Caco-2 (cell line): ENCODE data around the gene NRP2. TPM values are rescaled to one million over a fixed set of nuclear protein-coding genes. Genes with fewer than 3 reads are reported as not detected.

Experiments used
- BruUV-seq: library from RNA; stranded (reverse); fragments of 400-500 nt; replicated peaks from 2 replicates; lab custom pipeline; 2021; lab: Mats Ljungman, UMichigan
- CTCF ChIA-PET: fragments of 300-600 bp; sonication (Branson Sonifier 250); formaldehyde crosslinking; loops from one replicate; lab custom pipeline; 2022; ENCODE audit warnings: antibody characterized with exemption; lab: Charles Lee
- POLR2A ChIA-PET: fragments of 300-600 bp; sonication (Branson Sonifier 250); formaldehyde crosslinking; loops from one replicate; lab custom pipeline; 2022; ENCODE audit warnings: antibody characterized with exemption; lab: Charles Lee
- DNase-seq, 2 experiments: peaks; one replicate each; pipeline versions ENCODE4 v3.0.0 to v3.0.0-alpha.2; 2020 to 2022
- H3K27me3 ChIP-seq: replicated peaks from 2 replicates; pipeline ENCODE4 v1.6.0; 2011; ENCODE audit warnings: low read length; ENCODE audit not compliant: control insufficient read depth, insufficient read depth
- H3K36me3 ChIP-seq: 2 replicates; pipeline ENCODE4 v1.5.1; 2011; ENCODE audit warnings: low read length; ENCODE audit not compliant: control insufficient read depth, insufficient read depth
- H3K4me1 ChIP-seq: fragments of 250-450 bp; sonication (Bioruptor Pico); 2 replicates; pipeline ENCODE4 v1.5.1; 2020; ENCODE audit warnings: mild to moderate bottlenecking
- H3K4me3 ChIP-seq: 2 replicates; pipeline ENCODE4 v1.5.1; 2011; ENCODE audit warnings: low read depth, mild to moderate bottlenecking, control low read depth, low read length
- H3K9me3 ChIP-seq: fragments of 250-450 bp; sonication (Bioruptor Pico); 2 replicates; pipeline ENCODE4 v1.5.1; 2020; ENCODE audit warnings: mild to moderate bottlenecking, moderate library complexity
- H3K27ac Mint-ChIP-seq: one replicate; pipeline ENCODE4 v1.8.0; 2022; ENCODE audit warnings: mixed read lengths; ENCODE audit not compliant: unreplicated experiment
- H3K27me3 Mint-ChIP-seq: one replicate; pipeline ENCODE4 v1.8.0; 2022; ENCODE audit warnings: mixed read lengths; ENCODE audit not compliant: insufficient read depth, unreplicated experiment
- H3K36me3 Mint-ChIP-seq: one replicate; pipeline ENCODE4 v1.8.0; 2022; ENCODE audit warnings: mild to moderate bottlenecking, mixed read lengths; ENCODE audit not compliant: insufficient read depth, unreplicated experiment
- H3K4me1 Mint-ChIP-seq: one replicate; pipeline ENCODE4 v1.8.0; 2022; ENCODE audit warnings: low read depth, mixed read lengths; ENCODE audit not compliant: unreplicated experiment
- H3K4me3 Mint-ChIP-seq: one replicate; pipeline ENCODE4 v1.8.0; 2022; ENCODE audit warnings: mild to moderate bottlenecking, moderate library complexity, mixed read lengths; ENCODE audit not compliant: unreplicated experiment
- H3K9me3 Mint-ChIP-seq: one replicate; pipeline ENCODE4 v1.8.0; 2022; ENCODE audit warnings: mixed read lengths; ENCODE audit not compliant: unreplicated experiment
- CTCF ChIP-seq, 2 experiments: fragments of 200-600 bp in 1 of 2; IDR thresholded peaks; 1 replicate in 1 of 2; 2 replicates in 1 of 2; pipeline versions ENCODE4 v1.5.1 to v1.8.0; 2011 to 2022; ENCODE audit warnings: antibody characterized with exemption in 1 of 2, control low read depth in 1 of 2, inconsistent platforms in 1 of 2, low read depth in 1 of 2, low read length in 1 of 2, mild to moderate bottlenecking in 1 of 2, moderate library complexity in 1 of 2; ENCODE audit not compliant: insufficient read depth in 1 of 2, severe bottlenecking in 1 of 2, unreplicated experiment in 1 of 2
- intact Hi-C: fragments of 100-400 bp; cut with micrococcal nuclease; formaldehyde crosslinking; loops from one replicate; pipeline ENCODE4 v1.10.0; 2022; ENCODE audit not compliant: unreplicated experiment
- total RNA-seq: library from RNA; stranded (reverse); gene quantifications from 2 replicates; pipeline ENCODE4 v1.2.3, GENCODE V29; 2022

The NRP2 gene
- total RNA-seq, 1 experiment from 2014 or later: 96.9 TPM

GRCh38 chr2:205792908-205793307 is 110.6 kb downstream of the NRP2 start:
- H3K36me3 ChIP-seq: no peaks in the 10 kb centered on the region
- BruUV-seq: no TSS peak
- H3K36me3 Mint-ChIP-seq: peaks cover 12% of the 10 kb centered on the region
- H3K27ac Mint-ChIP-seq: no peak overlapping the region
- CTCF ChIA-PET: no interaction called here
- POLR2A ChIA-PET: no interaction called here
- H3K4me3 ChIP-seq: no peak overlapping the region
- no peak for TF ChIP-seq CTCF (IDR thresholded peaks at IDR 0.05; ENCODE audit: insufficient read depth in 1 of 2, low read depth in 1 of 2, low read length in 1 of 2, severe bottlenecking in 1 of 2, unreplicated experiment in 1 of 2)
- H3K4me1 ChIP-seq: no peaks in the 10 kb centered on the region
- no peak overlapping the region for H3K4me3 Mint-ChIP-seq
- no peaks in the 10 kb centered on the region for H3K9me3 Mint-ChIP-seq
- H3K4me1 Mint-ChIP-seq: no peaks in the 10 kb centered on the region
- H3K27me3 Mint-ChIP-seq: no peaks in the 10 kb centered on the region
- no peaks in the 10 kb centered on the region for H3K27me3 ChIP-seq
- H3K9me3 ChIP-seq: no peaks in the 10 kb centered on the region
- no peak for DNase-seq
- intact Hi-C loops: no loop called here

GRCh38 chr2:205796805-205797313 is 114.6 kb downstream of the NRP2 start:
- no peaks in the 10 kb centered on the region for H3K27me3 ChIP-seq
- DNase-seq: no peak
- Mint-ChIP-seq H3K4me1 (no peaks in the 10 kb centered on the region), H3K9me3 (no peaks in the 10 kb centered on the region), H3K36me3 (peaks cover 12% of the 10 kb centered on the region), H3K27me3 (no peaks in the 10 kb centered on the region), H3K27ac (no peak overlapping the region), H3K4me3 (no peak overlapping the region)
- no peaks in the 10 kb centered on the region for H3K9me3 ChIP-seq
- H3K4me3 ChIP-seq: no peak overlapping the region
- intact Hi-C loops: no loop called here
- BruUV-seq: no TSS peak
- POLR2A ChIA-PET: no interaction called here
- TF ChIP-seq CTCF (IDR thresholded peaks at IDR 0.05; ENCODE audit: insufficient read depth in 1 of 2, low read depth in 1 of 2, low read length in 1 of 2, severe bottlenecking in 1 of 2, unreplicated experiment in 1 of 2): no peak
- H3K36me3 ChIP-seq: no peaks in the 10 kb centered on the region
- CTCF ChIA-PET: no interaction called here
- H3K4me1 ChIP-seq: no peaks in the 10 kb centered on the region

- no peak for TF ChIP-seq CTCF (IDR thresholded peaks at IDR 0.05; ENCODE audit: insufficient read depth in 1 of 2, low read depth in 1 of 2, low read length in 1 of 2, severe bottlenecking in 1 of 2, unreplicated experiment in 1 of 2)
- Mint-ChIP-seq H3K36me3 (peaks cover 11% of the 10 kb centered on the region), H3K4me3 (no peak overlapping the region), H3K27me3 (no peaks in the 10 kb centered on the region), H3K9me3 (no peaks in the 10 kb centered on the region), H3K27ac (no peak overlapping the region), H3K4me1 (no peaks in the 10 kb centered on the region)
- no peak for DNase-seq
- Histone ChIP-seq H3K4me1 (no peaks in the 10 kb centered on the region), H3K27me3 (no peaks in the 10 kb centered on the region), H3K36me3 (no peaks in the 10 kb centered on the region), H3K9me3 (no peaks in the 10 kb centered on the region), H3K4me3 (no peak overlapping the region)
- ChIA-PET POLR2A (no interaction called here), CTCF (no interaction called here)
- intact Hi-C loops: no loop called here
- BruUV-seq: no TSS peak
These were observed 115.6 kb downstream of the NRP2 start for GRCh38 chr2:205797866-205798265.
